Uterus (tissue), 4 donors: ENCODE data around the gene FBXO9. TPM values are rescaled to one million over a fixed set of nuclear protein-coding genes. Genes with fewer than 3 reads are reported as not detected.

Experiments
- DNase-seq, 2 donors: peaks; one replicate each; pipeline ENCODE4 v3.0.0-alpha.2; 2019 to 2020
- H3K27ac ChIP-seq, 2 donors: fragments of 200-600 bp; sonication (generic); 1 replicate in 1 of 2; 2 replicates in 1 of 2; pipeline ENCODE4 v1.5.1; 2016 to 2018
- H3K27me3 ChIP-seq, 2 donors: fragments of 200-600 bp; sonication (generic); one replicate each; pipeline ENCODE4 v1.5.1; 2018 to 2019; ENCODE audit warnings: control low read depth in 1 of 2
- H3K36me3 ChIP-seq, 2 donors: fragments of 200-600 bp; sonication (generic); one replicate each; pipeline ENCODE4 v1.5.1; 2019; ENCODE audit warnings: control low read depth in 1 of 2
- H3K4me1 ChIP-seq, 2 donors: fragments of 200-600 bp; sonication (generic); one replicate each; pipeline ENCODE4 v1.5.1; 2018 to 2019; ENCODE audit warnings: control low read depth in 1 of 2
- H3K4me3 ChIP-seq, 2 donors: fragments of 200-600 bp; sonication (generic); 1 replicate in 1 of 2; 2 replicates in 1 of 2; pipeline ENCODE4 v1.5.1; 2018 to 2019; ENCODE audit warnings: mild to moderate bottlenecking in 1 of 2
- H3K9me3 ChIP-seq, 2 donors: fragments of 200-600 bp; sonication (generic); one replicate each; pipeline ENCODE4 v1.5.1; 2019; ENCODE audit warnings: control low read depth in 1 of 2
- CTCF ChIP-seq, 4 experiments: fragments of 200-600 bp in 2 of 4; fragments of 450-650 bp in 2 of 4; sonication (generic) in 2 of 4; IDR thresholded peaks; one replicate each; pipeline ENCODE4 v1.5.1; 2016 to 2019; ENCODE audit warnings: antibody characterized with exemption in 4 of 4, mild to moderate bottlenecking in 2 of 4, moderate library complexity in 1 of 4
- POLR2A ChIP-seq, 2 donors: fragments of 450-650 bp; IDR thresholded peaks; one replicate each; pipeline ENCODE4 v1.6.1; 2016; ENCODE audit warnings: antibody characterized with exemption in 2 of 2, mild to moderate bottlenecking in 1 of 2, moderate library complexity in 1 of 2
- intact Hi-C: fragments of 100-400 bp; cut with DNase I; formaldehyde crosslinking; loops from one replicate; pipeline ENCODE4 v1.15.1; 2023; ENCODE audit warnings: low total_unique reads
- total RNA-seq, 4 donors: library from RNA; depleted of rRNA in 3 of 4; stranded (reverse); fragments of >200 nt in 3 of 4; gene quantifications; one replicate each; pipeline versions ENCODE4 v1.1.0 to v1.2.4, GENCODE V29; 2014 to 2023
- donor health status: DM: yes; HTN: yes; CAD: no.

The FBXO9 gene
- total RNA-seq, 4 donors from 2014 or later, result 13.8 to 138 (median 34.4) TPM

- H3K27ac ChIP-seq, result no peak overlapping the region
- H3K36me3 ChIP-seq, result no peaks in the 10 kb centered on the region
- no peak for DNase-seq
- H3K9me3 ChIP-seq, result no peaks in the 10 kb centered on the region
- H3K4me1 ChIP-seq, result no peaks in the 10 kb centered on the region
- no peaks in the 10 kb centered on the region for H3K27me3 ChIP-seq
- intact Hi-C loops, result no loop called here
- TF ChIP-seq POLR2A (IDR thresholded peaks at IDR 0.05), result no peak
- TF ChIP-seq CTCF (IDR thresholded peaks at IDR 0.05), result no peak
- H3K4me3 ChIP-seq, result no peak overlapping the region
Observed at GRCh38 chr6:53109612-53110011, 44.4 kb downstream of the FBXO9 start.

GRCh38 chr6:53111865-53112264, 46.7 kb downstream of the FBXO9 start:
- H3K27ac ChIP-seq, result no peak overlapping the region
- no peak for DNase-seq
- H3K4me1 ChIP-seq, result no peaks in the 10 kb centered on the region

GRCh38 chr6:53112404-53112803, 47.2 kb downstream of the FBXO9 start:
- H3K27ac ChIP-seq, result no peak overlapping the region
- no peak overlapping the region for H3K4me3 ChIP-seq
- H3K36me3 ChIP-seq, result no peaks in the 10 kb centered on the region
- no peak for DNase-seq
- no peaks in the 10 kb centered on the region for H3K4me1 ChIP-seq
- intact Hi-C loops, result no loop called here
- no peaks in the 10 kb centered on the region for H3K9me3 ChIP-seq
- TF ChIP-seq CTCF (IDR thresholded peaks at IDR 0.05) (no peak), POLR2A (IDR thresholded peaks at IDR 0.05) (no peak)
- no peaks in the 10 kb centered on the region for H3K27me3 ChIP-seq

More at GRCh38 chr6:53111865-53112264, 46.7 kb downstream of the FBXO9 start:
- H3K4me3 ChIP-seq, result no peak overlapping the region
- no peaks in the 10 kb centered on the region for H3K9me3 ChIP-seq
- TF ChIP-seq POLR2A (IDR thresholded peaks at IDR 0.05), result no peak
- no peak for TF ChIP-seq CTCF (IDR thresholded peaks at IDR 0.05)
- no peaks in the 10 kb centered on the region for H3K36me3 ChIP-seq
- intact Hi-C loops, result no loop called here
- H3K27me3 ChIP-seq, result no peaks in the 10 kb centered on the region

- no peaks in the 10 kb centered on the region for H3K4me1 ChIP-seq
- no peak for DNase-seq
- no peaks in the 10 kb centered on the region for H3K36me3 ChIP-seq
- TF ChIP-seq CTCF (IDR thresholded peaks at IDR 0.05), result no peak
- no peak for TF ChIP-seq POLR2A (IDR thresholded peaks at IDR 0.05)
- intact Hi-C loops, result no loop called here
- H3K27me3 ChIP-seq, result no peaks in the 10 kb centered on the region
- no peak overlapping the region for H3K27ac ChIP-seq
- no peak overlapping the region for H3K4me3 ChIP-seq
- no peaks in the 10 kb centered on the region for H3K9me3 ChIP-seq
Observed at GRCh38 chr6:53112871-53113270, 47.7 kb downstream of the FBXO9 start.

GRCh38 chr6:53113742-53114141, 48.5 kb downstream of the FBXO9 start:
- intact Hi-C loops, result no loop called here
- no peak overlapping the region for H3K27ac ChIP-seq

More at GRCh38 chr6:53113742-53114141, 48.5 kb downstream of the FBXO9 start:
- TF ChIP-seq CTCF (IDR thresholded peaks at IDR 0.05) (no peak), POLR2A (IDR thresholded peaks at IDR 0.05) (no peak)
- no peaks in the 10 kb centered on the region for H3K27me3 ChIP-seq
- H3K4me1 ChIP-seq, result no peaks in the 10 kb centered on the region
- DNase-seq, result no peak
- no peaks in the 10 kb centered on the region for H3K9me3 ChIP-seq
- H3K4me3 ChIP-seq, result no peak overlapping the region
- H3K36me3 ChIP-seq, result no peaks in the 10 kb centered on the region
